ENCODE results near the gene DUOX1.

Gene DUOX1

DNA sequence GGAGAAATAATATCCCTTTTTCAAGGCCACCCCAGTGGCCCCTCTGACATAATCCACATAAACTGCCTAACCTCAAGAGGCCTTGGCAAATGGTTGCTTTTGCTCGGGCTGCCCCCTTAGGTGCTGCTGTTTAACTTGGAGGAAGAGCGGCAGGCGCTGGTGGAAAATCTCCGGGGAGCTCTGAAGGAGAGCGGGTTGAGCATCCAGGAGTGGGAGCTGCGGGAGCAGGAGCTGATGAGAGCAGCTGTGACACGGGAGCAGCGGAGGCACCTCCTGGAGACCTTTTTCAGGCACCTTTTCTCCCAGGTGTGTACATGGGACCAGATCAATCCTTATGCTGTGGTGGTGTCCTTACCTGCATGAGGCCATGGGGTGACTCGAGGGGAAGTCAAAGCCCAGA lies 15.0 kb downstream of the DUOX1 start:
- no peak for DNase-seq

DNA sequence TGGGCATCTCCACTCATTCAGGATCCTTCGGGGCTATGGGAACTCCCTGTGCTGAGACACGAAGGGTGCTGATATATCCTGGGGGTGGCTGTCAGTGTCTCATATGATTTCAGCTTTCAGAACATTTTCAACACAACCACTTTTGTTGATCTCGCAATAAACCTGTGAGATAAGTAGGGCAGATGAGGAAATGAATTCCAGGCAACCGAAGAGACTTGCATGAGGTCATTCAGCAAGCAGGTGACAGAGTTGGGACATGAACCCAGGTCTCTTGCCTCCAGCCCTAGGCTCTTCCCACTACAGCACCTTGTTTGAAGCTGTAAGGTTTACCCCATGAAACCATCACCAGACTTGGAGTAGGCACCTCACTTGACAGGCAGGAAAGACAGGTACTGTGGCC lies 16.6 kb downstream of the DUOX1 start:
- peak; percentile 43 for DNase-seq

GRCh38 chr15:45147606-45148005 lies 17.8 kb downstream of the DUOX1 start:
- DNase-seq, result no peak

GRCh38 chr15:45148076-45149059 lies 18.6 kb downstream of the DUOX1 start:
- no peak for DNase-seq

GRCh38 chr15:45149060-45149459 lies 19.3 kb downstream of the DUOX1 start:
- no peak for DNase-seq

DNA sequence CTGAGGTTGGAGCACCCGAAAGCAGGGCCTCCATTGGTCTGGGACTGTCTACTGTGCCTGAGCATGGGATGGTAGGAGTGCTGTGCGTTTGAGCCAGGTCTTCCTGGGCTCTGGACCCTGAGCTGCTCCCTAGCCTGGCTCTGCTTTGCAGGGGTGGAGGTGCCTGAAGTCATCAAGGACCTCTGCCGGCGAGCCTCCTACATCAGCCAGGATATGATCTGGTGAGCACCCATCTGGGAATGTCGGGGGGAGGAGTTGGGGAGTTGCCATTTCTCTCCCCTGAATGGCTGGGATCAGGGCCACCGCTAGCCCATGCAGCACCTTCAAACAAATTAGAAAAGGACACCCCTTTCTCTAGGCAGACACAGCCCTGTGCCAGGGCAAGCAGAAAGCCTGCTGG lies 20.7 kb downstream of the DUOX1 start:
- DNase-seq, result no peak

- no peak for DNase-seq
Observed at GRCh38 chr15:45150997-45151396, 21.2 kb downstream of the DUOX1 start.

GRCh38 chr15:45151998-45152828 lies 22.4 kb downstream of the DUOX1 start:
- DNase-seq, result no peak

GRCh38 chr15:45155739-45156138 lies 25.9 kb downstream of the DUOX1 start:
- no peak for DNase-seq

GRCh38 chr15:45156744-45157455 lies 27.1 kb downstream of the DUOX1 start:
- DNase-seq, result no peak

GRCh38 chr15:45157974-45158373 lies 28.2 kb downstream of the DUOX1 start:
- peak; percentile 17 for DNase-seq

DNA sequence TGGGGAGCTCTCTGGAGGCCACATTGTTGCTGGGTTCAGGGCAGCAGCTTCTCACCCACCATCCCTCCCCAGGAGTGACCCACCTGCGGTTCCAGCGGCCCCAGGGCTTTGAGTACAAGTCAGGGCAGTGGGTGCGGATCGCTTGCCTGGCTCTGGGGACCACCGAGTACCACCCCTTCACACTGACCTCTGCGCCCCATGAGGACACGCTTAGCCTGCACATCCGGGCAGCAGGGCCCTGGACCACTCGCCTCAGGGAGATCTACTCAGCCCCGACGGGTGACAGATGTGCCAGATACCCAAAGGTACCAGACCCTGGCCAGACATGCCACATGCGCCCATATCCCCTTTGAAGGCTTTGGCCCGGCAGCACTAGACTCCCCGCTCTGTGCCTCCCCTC lies 31.9 kb downstream of the DUOX1 start:
- DNase-seq, result no peak

DNA sequence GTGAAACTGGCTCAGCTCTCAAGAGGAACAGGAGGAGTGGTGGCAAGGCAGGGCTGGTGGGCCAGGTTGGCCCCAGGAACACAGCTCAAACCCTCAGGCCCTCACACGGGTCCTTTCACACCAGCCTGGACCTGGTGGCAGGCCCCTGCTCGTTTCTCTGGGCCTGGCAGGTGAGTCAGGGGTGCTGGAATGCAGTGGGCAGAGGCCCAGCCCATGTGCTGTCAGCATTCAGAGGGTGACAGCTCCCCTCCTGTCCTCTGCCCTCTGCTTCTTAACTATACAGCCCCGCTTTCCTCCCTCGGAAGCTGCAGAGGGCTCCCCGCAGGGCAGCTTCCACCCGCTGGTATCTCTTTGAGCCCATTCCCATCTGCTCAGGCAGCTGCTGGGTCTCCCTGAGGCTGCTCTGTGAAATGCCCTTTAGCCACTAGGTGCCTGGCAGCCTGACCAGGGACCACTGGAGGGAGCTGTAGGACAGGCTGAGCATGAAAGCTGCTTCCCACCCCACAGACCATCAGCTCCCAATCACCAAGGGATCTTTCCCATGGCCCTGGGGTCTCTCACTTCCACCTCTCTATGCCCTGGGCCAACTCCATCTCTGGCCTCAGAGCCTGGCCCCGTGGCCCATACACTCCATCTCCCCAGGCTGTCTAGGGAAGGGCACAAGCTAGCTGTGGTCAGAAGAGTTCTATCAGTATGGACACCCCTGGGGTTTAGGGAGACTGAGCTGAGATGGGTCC lies 33.1 kb downstream of the DUOX1 start:
- DNase-seq, result peak; percentile 76

- DNase-seq, result no peak
Observed at GRCh38 chr15:45163508-45163856, 33.7 kb downstream of the DUOX1 start.

DNA sequence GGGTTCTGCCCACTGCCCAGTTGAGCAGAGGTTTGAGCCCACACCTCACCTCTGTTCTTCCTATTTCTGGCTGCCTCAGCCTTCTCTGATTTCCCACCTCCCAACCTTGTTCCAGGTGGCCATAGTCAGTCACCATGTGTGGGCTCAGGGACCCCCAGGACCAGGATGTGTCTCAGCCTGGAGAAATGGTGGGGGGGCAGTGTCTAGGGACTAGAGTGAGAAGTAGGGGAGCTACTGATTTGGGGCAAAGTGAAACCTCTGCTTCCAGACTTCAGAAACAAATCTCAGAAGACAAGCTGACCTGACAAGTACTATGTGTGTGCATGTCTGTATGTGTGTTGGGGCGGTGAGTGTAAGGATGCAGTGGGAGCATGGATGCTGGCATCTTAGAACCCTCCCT lies 35.1 kb downstream of the DUOX1 start:
- DNase-seq, result no peak

DNA sequence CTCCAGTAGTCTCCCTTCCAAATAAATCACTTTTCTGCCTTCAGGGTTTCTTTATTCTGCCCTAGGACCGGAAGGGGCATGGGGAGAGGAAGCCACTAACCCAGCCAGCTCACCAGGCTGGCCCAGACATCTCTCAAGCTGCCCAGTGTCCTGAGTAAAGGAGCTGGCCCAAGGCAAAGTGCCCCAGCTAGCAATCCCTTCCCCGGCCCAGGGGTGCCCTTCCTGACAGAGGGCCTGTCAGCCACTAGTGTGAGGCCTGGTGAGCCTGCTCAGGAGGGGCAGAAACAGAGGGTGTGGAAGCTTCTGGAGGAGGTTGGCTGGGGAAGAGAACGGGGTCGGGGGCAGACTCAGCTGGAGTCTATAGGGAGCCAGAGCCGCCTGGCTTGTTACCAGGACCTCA lies 35.7 kb downstream of the DUOX1 start:
- no peak for DNase-seq

DNA sequence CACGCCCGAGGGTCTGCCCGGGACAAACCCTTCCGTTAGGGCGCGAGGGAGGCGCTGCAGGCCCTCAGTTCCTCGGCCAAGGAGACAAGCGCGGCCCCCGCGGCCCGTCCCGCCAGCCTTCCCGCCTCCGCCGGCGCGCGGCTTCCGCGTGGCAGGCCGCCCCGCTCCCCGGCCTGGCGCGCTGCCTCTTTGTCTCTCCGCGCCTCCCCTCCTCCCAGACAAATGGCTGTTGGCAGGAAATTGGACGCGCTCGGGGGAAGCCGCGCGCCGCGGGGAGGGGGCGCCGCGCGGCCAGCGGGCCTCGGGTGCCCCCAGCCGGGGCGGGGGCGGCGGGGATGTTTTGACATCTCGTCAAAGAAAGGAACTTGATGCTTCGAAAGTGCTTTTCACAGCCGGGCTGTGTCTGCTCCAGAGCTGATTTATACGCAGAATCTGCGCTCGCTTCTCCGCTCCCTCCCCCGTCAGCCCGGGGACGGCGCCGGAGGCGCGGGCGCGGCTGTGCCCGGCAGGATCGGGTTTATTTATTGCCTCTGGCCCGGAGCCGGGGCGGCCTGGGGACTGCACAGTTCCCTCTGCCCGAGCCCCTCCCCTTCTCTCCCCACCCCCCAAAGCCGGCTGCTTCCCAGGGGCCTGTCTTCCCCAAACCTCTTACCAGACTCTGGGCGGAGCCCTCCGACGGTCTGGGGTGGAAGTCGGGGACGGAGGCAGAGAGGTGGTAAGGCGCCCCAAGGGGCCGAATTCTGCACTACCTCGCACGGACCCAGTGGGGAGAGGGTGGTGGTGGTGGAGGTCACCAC lies 37.2 kb downstream of the DUOX1 start:
- peak; percentile 86 for DNase-seq

GRCh38 chr15:45167631-45168205 lies 37.9 kb downstream of the DUOX1 start:
- no peak for DNase-seq

GRCh38 chr15:45168286-45168685 lies 38.5 kb downstream of the DUOX1 start:
- DNase-seq, result no peak

DNA sequence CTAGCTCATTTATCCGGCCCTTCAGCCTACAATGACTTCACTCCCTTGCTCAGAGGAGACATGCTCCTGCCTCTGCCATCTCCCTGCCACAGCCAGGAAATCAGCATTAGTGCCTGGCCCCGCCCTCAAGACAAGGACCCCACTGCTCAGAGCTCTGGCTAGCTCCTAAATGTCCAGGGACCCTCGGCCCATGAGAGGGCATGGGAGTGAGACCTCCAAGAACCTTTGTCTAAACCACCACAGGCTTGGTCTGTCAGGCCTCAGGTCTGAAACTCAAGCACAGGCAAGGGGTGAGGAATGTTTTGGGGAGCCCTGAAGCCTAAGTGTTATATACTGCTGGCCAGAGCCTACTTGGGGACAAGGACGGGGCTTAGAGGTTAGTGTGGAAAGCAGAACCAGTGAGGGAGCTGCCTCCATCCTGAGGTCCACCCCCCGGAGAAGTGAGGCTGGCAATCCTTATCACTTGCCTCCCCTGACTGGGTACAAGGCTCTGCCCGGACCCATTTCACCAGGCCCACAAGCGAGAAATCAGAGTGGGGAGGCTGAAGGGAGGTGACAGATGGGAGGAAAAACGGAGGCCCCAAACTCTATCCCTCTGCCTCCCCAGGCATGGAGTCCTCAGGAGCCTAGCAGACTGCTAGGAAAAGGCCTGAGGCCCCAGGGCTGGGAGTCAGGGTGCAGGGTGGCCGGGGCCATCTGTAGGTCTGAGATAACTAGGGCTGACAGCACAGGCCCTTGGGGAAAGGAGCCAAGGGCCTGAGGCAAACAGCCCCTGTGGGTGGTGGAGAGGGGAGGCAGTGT lies 39.2 kb downstream of the DUOX1 start:
- no peak for DNase-seq

Measured in inflammatory macrophage treated with lipopolysaccharide for 4 hours (primary cell).